Hepatocyte (in vitro differentiated cells): ENCODE results near the gene F12. TPM values are rescaled to one million over a fixed set of nuclear protein-coding genes. Genes with fewer than 3 reads are reported as not detected.

ENCODE experiments used
- DNase-seq: peaks from one replicate; pipeline ENCODE4 v3.0.0-alpha.2; 2016; ENCODE audit warnings: low spot score
- H2AFZ ChIP-seq: fragments of 200-600 bp; sonication (generic); 2 replicates; pipeline ENCODE4 v1.6.0; 2016; ENCODE audit warnings: antibody characterized with exemption, mild to moderate bottlenecking
- H3K27ac ChIP-seq: fragments of 200-600 bp; sonication (generic); 2 replicates; pipeline ENCODE4 v1.5.1; 2016; ENCODE audit warnings: mild to moderate bottlenecking
- H3K27me3 ChIP-seq: fragments of 200-600 bp; sonication (generic); 2 replicates; pipeline ENCODE4 v1.6.1; 2016
- H3K36me3 ChIP-seq: fragments of 200-600 bp; sonication (generic); replicated peaks from 2 replicates; pipeline ENCODE4 v1.5.1; 2016; ENCODE audit warnings: low read depth; ENCODE audit not compliant: insufficient read depth
- H3K4me1 ChIP-seq: fragments of 200-600 bp; sonication (generic); 2 replicates; pipeline ENCODE4 v1.5.1; 2016; ENCODE audit warnings: mild to moderate bottlenecking, moderate library complexity; ENCODE audit not compliant: insufficient read depth
- H3K4me2 ChIP-seq: fragments of 200-600 bp; sonication (generic); 2 replicates; pipeline ENCODE4 v1.6.0; 2016
- H3K4me3 ChIP-seq: fragments of 200-600 bp; sonication (generic); 2 replicates; pipeline ENCODE4 v1.5.1; 2016; ENCODE audit warnings: mild to moderate bottlenecking
- H3K79me2 ChIP-seq: fragments of 200-600 bp; sonication (generic); 2 replicates; pipeline ENCODE4 v1.6.0; 2017; ENCODE audit warnings: mild to moderate bottlenecking
- H3K9me2 ChIP-seq: fragments of 200-600 bp; sonication (generic); replicated peaks from 2 replicates; pipeline ENCODE4 v1.6.0; 2017; ENCODE audit warnings: mild to moderate bottlenecking; ENCODE audit not compliant: insufficient read depth
- H3K9me3 ChIP-seq: fragments of 200-600 bp; sonication (generic); 2 replicates; pipeline ENCODE4 v1.5.1; 2016; ENCODE audit warnings: low read depth, mild to moderate bottlenecking
- H4K20me1 ChIP-seq: fragments of 200-600 bp; sonication (generic); 2 replicates; pipeline ENCODE4 v1.6.0; 2016; ENCODE audit warnings: mild to moderate bottlenecking; ENCODE audit not compliant: insufficient read depth, poor library complexity, severe bottlenecking
- CTCF ChIP-seq: fragments of 200-600 bp; sonication (generic); IDR thresholded peaks from 2 replicates; pipeline ENCODE4 v1.5.1; 2016; ENCODE audit warnings: antibody characterized with exemption, mild to moderate bottlenecking; ENCODE audit not compliant: poor library complexity
- EZH2 ChIP-seq: fragments of 200-600 bp; sonication (generic); IDR thresholded peaks from 2 replicates; pipeline ENCODE4 v1.6.1; 2016; ENCODE audit warnings: antibody characterized with exemption, mild to moderate bottlenecking, borderline replicate concordance
- EZH2phosphoT487 ChIP-seq: fragments of 200-600 bp; sonication (generic); IDR thresholded peaks from one replicate; pipeline ENCODE4 v1.6.1; 2018; ENCODE audit warnings: antibody characterized with exemption, mild to moderate bottlenecking, low read depth, moderate library complexity; ENCODE audit not compliant: unreplicated experiment, severe bottlenecking
- WGBS: methylation state at CpG from one replicate; pipeline ENCODE4 v1.1.6; 2016; ENCODE audit warnings: low lambda C conversion rate; ENCODE audit errors: missing lambda C conversion rate; 5-methylcytosine and 5-hydroxymethylcytosine counted together
- polyA plus RNA-seq: library from polyadenylated mRNA; unstranded; fragments of >200 nt; fragmentation: Nextera tagmentation; extraction: Ambion mirVana; gene quantifications from 2 replicates; pipeline ENCODE4 v1.2.1, GENCODE V29; 2016
- total RNA-seq: library from RNA; depleted of rRNA; stranded (reverse); fragments of >200 nt; gene quantifications from 2 replicates; pipeline ENCODE4 v1.2.3, GENCODE V29; 2014

The F12 gene
- total and polyA plus RNA-seq, 2 experiments from 2014 or later, result 18.2 to 46.6 TPM

- H3K27ac ChIP-seq, result no peak overlapping the region
- no peak for DNase-seq
Measured at GRCh38 chr5:177440990-177441780, 31.8 kb upstream of the F12 start.

GRCh38 chr5:177440211-177440989, 31.0 kb upstream of the F12 start:
- 93% methylated on average over 24 of the region's 24 CpGs for WGBS

More at GRCh38 chr5:177440990-177441780, 31.8 kb upstream of the F12 start:
- no peaks in the 10 kb centered on the region for H3K36me3 ChIP-seq
- H3K4me2 ChIP-seq, result no peak overlapping the region
- H3K79me2 ChIP-seq, result no peaks in the 10 kb centered on the region
- no peaks in the 10 kb centered on the region for H3K9me2 ChIP-seq
- 95% methylated on average over 18 of the region's 26 CpGs for WGBS
- H3K4me3 ChIP-seq, result no peak overlapping the region
- no peak overlapping the region for H2AFZ ChIP-seq
- TF ChIP-seq EZH2, result no peak
- TF ChIP-seq CTCF, result no peak
- no peak for TF ChIP-seq EZH2phosphoT487
- no peaks in the 10 kb centered on the region for H4K20me1 ChIP-seq
- peaks cover 3% of the 10 kb centered on the region for H3K27me3 ChIP-seq
- peaks cover 4% of the 10 kb centered on the region for H3K4me1 ChIP-seq
- no peaks in the 10 kb centered on the region for H3K9me3 ChIP-seq

GRCh38 chr5:177439518-177440053, 30.2 kb upstream of the F12 start:
- no peak overlapping the region for H3K27ac ChIP-seq
- H3K9me2 ChIP-seq, result no peaks in the 10 kb centered on the region
- no peak for DNase-seq
- no peak overlapping the region for H3K4me3 ChIP-seq
- no peak overlapping the region for H3K4me2 ChIP-seq
- H3K4me1 ChIP-seq, result no peaks in the 10 kb centered on the region
- H4K20me1 ChIP-seq, result no peaks in the 10 kb centered on the region
- TF ChIP-seq EZH2 (no peak), CTCF (no peak), EZH2phosphoT487 (no peak)
- H3K36me3 ChIP-seq, result no peaks in the 10 kb centered on the region
- H2AFZ ChIP-seq, result no peak overlapping the region
- H3K9me3 ChIP-seq, result no peaks in the 10 kb centered on the region
- no peaks in the 10 kb centered on the region for H3K79me2 ChIP-seq
- H3K27me3 ChIP-seq, result no peaks in the 10 kb centered on the region
- WGBS, result 99% methylated on average over 4 of the region's 4 CpGs

More at GRCh38 chr5:177440211-177440989, 31.0 kb upstream of the F12 start:
- Histone ChIP-seq H3K4me2 (no peak overlapping the region), H3K9me3 (no peaks in the 10 kb centered on the region), H4K20me1 (no peaks in the 10 kb centered on the region), H2AFZ (no peak overlapping the region), H3K79me2 (no peaks in the 10 kb centered on the region), H3K27me3 (no peaks in the 10 kb centered on the region), H3K27ac (no peak overlapping the region), H3K4me1 (no peaks in the 10 kb centered on the region), H3K4me3 (no peak overlapping the region), H3K36me3 (no peaks in the 10 kb centered on the region), H3K9me2 (no peaks in the 10 kb centered on the region)
- no peak for DNase-seq
- TF ChIP-seq EZH2, result no peak
- no peak for TF ChIP-seq CTCF
- no peak for TF ChIP-seq EZH2phosphoT487
